ENCODE data around the gene WNT3. TPM values are rescaled to one million over a fixed set of nuclear protein-coding genes. Genes with fewer than 3 reads are reported as not detected.

The WNT3 gene
- total RNA-seq, 2 donors from 2014 or later: 19.9 to 21.8 TPM

GRCh38 chr17:46741122-46741730 lies 77.3 kb downstream of the WNT3 start:
- no peaks in the 10 kb centered on the region for H3K27me3 Mint-ChIP-seq (ENCODE audit: insufficient read depth)
- Histone ChIP-seq H3K9ac (ENCODE audit: extremely low read depth, low read length, poor library complexity, severe bottlenecking) (no peak overlapping the region), H3K36me3 (ENCODE audit: control insufficient read depth, insufficient read depth, low read length) (peaks cover 7% of the 10 kb centered on the region), H3K4me1 (ENCODE audit: control insufficient read depth, insufficient read depth, low read length) (peaks cover 28% of the 10 kb centered on the region), H3K9me3 (ENCODE audit: control insufficient read depth, low read length) (no peaks in the 10 kb centered on the region), H3K27ac (ENCODE audit: low read depth, low read length) (no peak overlapping the region), H3K27me3 (ENCODE audit: control insufficient read depth, insufficient read depth, low read length, poor library complexity, severe bottlenecking) (no peaks in the 10 kb centered on the region), H3K4me3 (ENCODE audit: low read length) (no peak overlapping the region)
- DNase-seq: no peak
- no peak overlapping the region for H3K4me3 Mint-ChIP-seq
- peaks cover 3% of the 10 kb centered on the region for H3K36me3 Mint-ChIP-seq (ENCODE audit: low read depth)
- peaks cover 54% of the 10 kb centered on the region for H3K4me1 Mint-ChIP-seq
- TF ChIP-seq, protein P1, sequence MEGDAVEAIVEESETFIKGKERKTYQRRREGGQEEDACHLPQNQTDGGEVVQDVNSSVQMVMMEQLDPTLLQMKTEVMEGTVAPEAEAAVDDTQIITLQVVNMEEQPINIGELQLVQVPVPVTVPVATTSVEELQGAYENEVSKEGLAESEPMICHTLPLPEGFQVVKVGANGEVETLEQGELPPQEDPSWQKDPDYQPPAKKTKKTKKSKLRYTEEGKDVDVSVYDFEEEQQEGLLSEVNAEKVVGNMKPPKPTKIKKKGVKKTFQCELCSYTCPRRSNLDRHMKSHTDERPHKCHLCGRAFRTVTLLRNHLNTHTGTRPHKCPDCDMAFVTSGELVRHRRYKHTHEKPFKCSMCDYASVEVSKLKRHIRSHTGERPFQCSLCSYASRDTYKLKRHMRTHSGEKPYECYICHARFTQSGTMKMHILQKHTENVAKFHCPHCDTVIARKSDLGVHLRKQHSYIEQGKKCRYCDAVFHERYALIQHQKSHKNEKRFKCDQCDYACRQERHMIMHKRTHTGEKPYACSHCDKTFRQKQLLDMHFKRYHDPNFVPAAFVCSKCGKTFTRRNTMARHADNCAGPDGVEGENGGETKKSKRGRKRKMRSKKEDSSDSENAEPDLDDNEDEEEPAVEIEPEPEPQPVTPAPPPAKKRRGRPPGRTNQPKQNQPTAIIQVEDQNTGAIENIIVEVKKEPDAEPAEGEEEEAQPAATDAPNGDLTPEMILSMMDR (conservative IDR thresholded peaks at IDR 0.05): no peak
- no peaks in the 10 kb centered on the region for H3K9me3 Mint-ChIP-seq
- 100% methylated on average over 2 of the region's 2 CpGs; no CpG with 5 or more reads in 1 of the 2 experiments for WGBS, 2 experiments (ENCODE audit: insufficient coverage in 1 of 2, insufficient read length in 1 of 2)
- H3K27ac Mint-ChIP-seq: peak overlapping the region; percentile 19

- Mint-ChIP-seq H3K4me1 (peaks cover 53% of the 10 kb centered on the region), H3K9me3 (no peaks in the 10 kb centered on the region), H3K27ac (no peak overlapping the region), H3K4me3 (no peak overlapping the region), H3K36me3 (ENCODE audit: low read depth) (peaks cover 3% of the 10 kb centered on the region), H3K27me3 (ENCODE audit: insufficient read depth) (no peaks in the 10 kb centered on the region)
- DNase-seq: no peak
- Histone ChIP-seq H3K36me3 (ENCODE audit: control insufficient read depth, insufficient read depth, low read length) (peaks cover 6% of the 10 kb centered on the region), H3K9ac (ENCODE audit: extremely low read depth, low read length, poor library complexity, severe bottlenecking) (no peak overlapping the region), H3K9me3 (ENCODE audit: control insufficient read depth, low read length) (no peaks in the 10 kb centered on the region), H3K4me1 (ENCODE audit: control insufficient read depth, insufficient read depth, low read length) (peaks cover 28% of the 10 kb centered on the region), H3K27ac (ENCODE audit: low read depth, low read length) (no peak overlapping the region), H3K27me3 (ENCODE audit: control insufficient read depth, insufficient read depth, low read length, poor library complexity, severe bottlenecking) (no peaks in the 10 kb centered on the region), H3K4me3 (ENCODE audit: low read length) (no peak overlapping the region)
- TF ChIP-seq, protein P1 (conservative IDR thresholded peaks at IDR 0.05): no peak
These were observed 78.5 kb downstream of the WNT3 start for GRCh38 chr17:46739982-46740381.

- Mint-ChIP-seq H3K36me3 (ENCODE audit: low read depth) (peaks cover 3% of the 10 kb centered on the region), H3K4me1 (peaks cover 38% of the 10 kb centered on the region), H3K9me3 (no peaks in the 10 kb centered on the region), H3K27ac (no peak overlapping the region), H3K4me3 (no peak overlapping the region), H3K27me3 (ENCODE audit: insufficient read depth) (no peaks in the 10 kb centered on the region)
- TF ChIP-seq, protein P1 (conservative IDR thresholded peaks at IDR 0.05): no peak
- H3K4me1 ChIP-seq (ENCODE audit: control insufficient read depth, insufficient read depth, low read length): peaks cover 22% of the 10 kb centered on the region
- no peak for DNase-seq
- H3K36me3 ChIP-seq (ENCODE audit: control insufficient read depth, insufficient read depth, low read length): peaks cover 12% of the 10 kb centered on the region
- H3K4me3 ChIP-seq (ENCODE audit: low read length): no peak overlapping the region
- H3K27ac ChIP-seq (ENCODE audit: low read depth, low read length): no peak overlapping the region
- H3K9ac ChIP-seq (ENCODE audit: extremely low read depth, low read length, poor library complexity, severe bottlenecking): no peak overlapping the region
- 80 to 95% methylated on average over 1 to 4 of the region's 4 CpGs for WGBS, 2 experiments (ENCODE audit: insufficient coverage in 1 of 2, insufficient read length in 1 of 2)
- no peaks in the 10 kb centered on the region for H3K27me3 ChIP-seq (ENCODE audit: control insufficient read depth, insufficient read depth, low read length, poor library complexity, severe bottlenecking)
- H3K9me3 ChIP-seq (ENCODE audit: control insufficient read depth, low read length): no peaks in the 10 kb centered on the region
These were observed 79.9 kb downstream of the WNT3 start for GRCh38 chr17:46738544-46738943.
